Fibroblast of pulmonary artery (primary cell): ENCODE measurements around the gene ATOH1.

Experiments used
- DNase-seq: peaks from one replicate; pipeline ENCODE4 v3.0.0-alpha.2; 2010; ENCODE audit warnings: low read depth
- H3K4me3 ChIP-seq: replicated peaks from 2 replicates; pipeline ENCODE4 v1.5.1; 2011; ENCODE audit warnings: low read depth, mild to moderate bottlenecking, control low read depth, low read length, moderate library complexity
- TF ChIP-seq, protein P1 (sequence below): IDR thresholded peaks from 2 replicates; pipeline ENCODE4 v1.5.1; 2011; ENCODE audit warnings: mild to moderate bottlenecking, control low read depth, low read length, inconsistent platforms; ENCODE audit errors: missing control alignments

Gene ATOH1

GRCh38 chr4:93825551-93826216 is 2.9 kb upstream of the ATOH1 start:
- TF ChIP-seq, protein P1, sequence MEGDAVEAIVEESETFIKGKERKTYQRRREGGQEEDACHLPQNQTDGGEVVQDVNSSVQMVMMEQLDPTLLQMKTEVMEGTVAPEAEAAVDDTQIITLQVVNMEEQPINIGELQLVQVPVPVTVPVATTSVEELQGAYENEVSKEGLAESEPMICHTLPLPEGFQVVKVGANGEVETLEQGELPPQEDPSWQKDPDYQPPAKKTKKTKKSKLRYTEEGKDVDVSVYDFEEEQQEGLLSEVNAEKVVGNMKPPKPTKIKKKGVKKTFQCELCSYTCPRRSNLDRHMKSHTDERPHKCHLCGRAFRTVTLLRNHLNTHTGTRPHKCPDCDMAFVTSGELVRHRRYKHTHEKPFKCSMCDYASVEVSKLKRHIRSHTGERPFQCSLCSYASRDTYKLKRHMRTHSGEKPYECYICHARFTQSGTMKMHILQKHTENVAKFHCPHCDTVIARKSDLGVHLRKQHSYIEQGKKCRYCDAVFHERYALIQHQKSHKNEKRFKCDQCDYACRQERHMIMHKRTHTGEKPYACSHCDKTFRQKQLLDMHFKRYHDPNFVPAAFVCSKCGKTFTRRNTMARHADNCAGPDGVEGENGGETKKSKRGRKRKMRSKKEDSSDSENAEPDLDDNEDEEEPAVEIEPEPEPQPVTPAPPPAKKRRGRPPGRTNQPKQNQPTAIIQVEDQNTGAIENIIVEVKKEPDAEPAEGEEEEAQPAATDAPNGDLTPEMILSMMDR: no peak
- DNase-seq: no peak
- no peak overlapping the region for H3K4me3 ChIP-seq

DNA sequence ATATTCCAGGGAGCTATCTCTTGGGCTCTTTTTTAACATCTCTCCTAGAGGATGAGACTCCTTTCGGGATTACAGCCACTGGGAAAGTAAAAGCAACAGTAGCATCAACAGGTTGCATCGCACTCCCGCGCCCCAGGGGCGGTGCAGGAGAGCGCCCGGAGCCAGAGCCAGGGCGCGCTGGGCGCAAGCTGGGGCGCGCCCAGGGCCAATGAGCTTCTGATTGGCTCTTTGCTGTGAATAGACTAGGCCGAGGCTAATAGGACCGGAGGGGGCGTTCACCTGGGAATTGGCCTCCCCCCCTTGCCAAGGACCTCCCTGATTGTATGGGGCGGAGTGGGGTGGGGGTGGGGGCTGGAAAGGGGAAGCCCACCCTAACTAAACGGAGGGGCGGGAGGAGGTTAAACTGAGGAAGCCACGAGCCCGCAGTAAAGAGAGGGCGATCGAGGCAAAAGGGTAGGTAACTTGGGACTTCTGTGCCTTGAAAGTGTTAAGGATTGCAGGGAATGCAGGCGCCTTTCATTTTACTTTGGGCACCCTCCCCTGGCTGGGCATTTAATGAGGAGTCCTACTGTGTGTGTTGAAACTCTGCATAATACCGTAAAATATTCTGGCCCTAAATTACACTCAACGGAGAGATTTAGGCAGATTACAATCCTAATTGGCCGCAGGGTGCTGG is 1.1 kb upstream of the ATOH1 start:
- no peak for DNase-seq
- TF ChIP-seq, protein P1: no peak
- no peak overlapping the region for H3K4me3 ChIP-seq

GRCh38 chr4:93828995-93829819 is 654 bp downstream of the ATOH1 start:
- no peak for DNase-seq
- TF ChIP-seq, protein P1: no peak
- H3K4me3 ChIP-seq: no peak overlapping the region

GRCh38 chr4:93829820-93830687 is 1.5 kb downstream of the ATOH1 start:
- TF ChIP-seq, protein P1: no peak
- DNase-seq: no peak
- H3K4me3 ChIP-seq: no peak overlapping the region

- no peak for DNase-seq
- no peak overlapping the region for H3K4me3 ChIP-seq
- TF ChIP-seq, protein P1: no peak
These were observed 3.4 kb downstream of the ATOH1 start for GRCh38 chr4:93831716-93832496.
